CD4-positive, alpha-beta memory T cell (primary cell): Measurements from ENCODE around the gene PIK3R2. TPM values are rescaled to one million over a fixed set of nuclear protein-coding genes. Genes with fewer than 3 reads are reported as not detected.
A peak's percentile ranks its signal among the peaks of the same experiment; 100 is the strongest.

ENCODE experiments used
- CTCF ChIA-PET: fragments of 350-600 bp; sonication (Branson Sonifier 250); formaldehyde crosslinking; loops from one replicate; lab custom pipeline; 2021; ENCODE audit warnings: inconsistent platforms; ENCODE audit not compliant: partially characterized antibody; lab: Charles Lee
- POLR2A ChIA-PET: fragments of 350-600 bp; sonication (Branson Sonifier 250); formaldehyde crosslinking; loops from one replicate; lab custom pipeline; 2021; ENCODE audit not compliant: partially characterized antibody; lab: Charles Lee
- DNase-seq, 5 donors: peaks; one replicate each; pipeline versions ENCODE4 v3.0.0 to v3.0.0-alpha.2; 2020 to 2022; ENCODE audit warnings: mixed read lengths in 1 of 5
- H3K27ac ChIP-seq: one replicate; pipeline ENCODE4 v1.7.0; 2013; ENCODE audit warnings: low read depth, low read length
- H3K27me3 ChIP-seq: 2 replicates; pipeline ENCODE4 v1.7.0; 2013; ENCODE audit warnings: mild to moderate bottlenecking, low read length, moderate library complexity; ENCODE audit not compliant: insufficient read depth
- H3K36me3 ChIP-seq: 2 replicates; pipeline ENCODE4 v1.7.0; 2013; ENCODE audit warnings: mild to moderate bottlenecking, low read length, moderate library complexity; ENCODE audit not compliant: insufficient read depth
- H3K4me1 ChIP-seq: 2 replicates; pipeline ENCODE4 v1.7.0; 2013; ENCODE audit warnings: mild to moderate bottlenecking, low read length, moderate library complexity; ENCODE audit not compliant: insufficient read depth
- H3K4me3 ChIP-seq, 2 donors: one replicate each; pipeline ENCODE4 v1.7.0; 2013; ENCODE audit warnings: low read length in 2 of 2, mild to moderate bottlenecking in 1 of 2
- H3K9me3 ChIP-seq, 2 donors: one replicate each; pipeline ENCODE4 v1.7.0; 2013; ENCODE audit warnings: low read length in 2 of 2, control low read depth in 1 of 2; ENCODE audit not compliant: control insufficient read depth in 1 of 2
- H3K27ac Mint-ChIP-seq, 7 donors: one replicate each; pipeline ENCODE4 v1.8.0; 2020 to 2021; ENCODE audit warnings: mixed read lengths in 7 of 7, mild to moderate bottlenecking in 6 of 7, inconsistent platforms in 3 of 7, moderate library complexity in 3 of 7
- H3K27me3 Mint-ChIP-seq, 2 donors: one replicate each; pipeline ENCODE4 v1.8.0; 2020 to 2021; ENCODE audit warnings: mixed read lengths in 2 of 2
- H3K36me3 Mint-ChIP-seq, 2 donors: one replicate each; pipeline ENCODE4 v1.8.0; 2020 to 2021; ENCODE audit warnings: mixed read lengths in 2 of 2, inconsistent platforms in 1 of 2, mild to moderate bottlenecking in 1 of 2
- H3K4me1 Mint-ChIP-seq, 4 donors: one replicate each; pipeline ENCODE4 v1.8.0; 2020 to 2021; ENCODE audit warnings: mixed read lengths in 4 of 4, mild to moderate bottlenecking in 1 of 4
- H3K4me3 Mint-ChIP-seq, 8 donors: one replicate each; pipeline ENCODE4 v1.8.0; 2020 to 2021; ENCODE audit warnings: mixed read lengths in 8 of 8, mild to moderate bottlenecking in 7 of 8, moderate library complexity in 6 of 8, inconsistent platforms in 3 of 8
- H3K9me3 Mint-ChIP-seq, 8 donors: one replicate each; pipeline ENCODE4 v1.8.0; 2020 to 2021; ENCODE audit warnings: mixed read lengths in 8 of 8, mild to moderate bottlenecking in 5 of 8, inconsistent platforms in 3 of 8, moderate library complexity in 1 of 8
- intact Hi-C: fragments of 100-400 bp; cut with micrococcal nuclease; formaldehyde crosslinking; loops from one replicate; pipeline ENCODE4 v1.15.1; 2023
- polyA plus RNA-seq, 2 donors: library from polyadenylated mRNA; unstranded; fragments of 300-500 nt; fragmentation: Illumina TruSeq; gene quantifications; one replicate each; pipeline ENCODE4 v1.2.3, GENCODE V29; 2021
- total RNA-seq, 2 experiments: library from RNA; stranded (reverse); gene quantifications; one replicate each; pipeline ENCODE4 v1.2.3, GENCODE V29; 2021

Gene PIK3R2
- total and polyA plus RNA-seq, 4 experiments from 2014 or later: 1.5 to 23.0 (median 12.4) TPM

DNA sequence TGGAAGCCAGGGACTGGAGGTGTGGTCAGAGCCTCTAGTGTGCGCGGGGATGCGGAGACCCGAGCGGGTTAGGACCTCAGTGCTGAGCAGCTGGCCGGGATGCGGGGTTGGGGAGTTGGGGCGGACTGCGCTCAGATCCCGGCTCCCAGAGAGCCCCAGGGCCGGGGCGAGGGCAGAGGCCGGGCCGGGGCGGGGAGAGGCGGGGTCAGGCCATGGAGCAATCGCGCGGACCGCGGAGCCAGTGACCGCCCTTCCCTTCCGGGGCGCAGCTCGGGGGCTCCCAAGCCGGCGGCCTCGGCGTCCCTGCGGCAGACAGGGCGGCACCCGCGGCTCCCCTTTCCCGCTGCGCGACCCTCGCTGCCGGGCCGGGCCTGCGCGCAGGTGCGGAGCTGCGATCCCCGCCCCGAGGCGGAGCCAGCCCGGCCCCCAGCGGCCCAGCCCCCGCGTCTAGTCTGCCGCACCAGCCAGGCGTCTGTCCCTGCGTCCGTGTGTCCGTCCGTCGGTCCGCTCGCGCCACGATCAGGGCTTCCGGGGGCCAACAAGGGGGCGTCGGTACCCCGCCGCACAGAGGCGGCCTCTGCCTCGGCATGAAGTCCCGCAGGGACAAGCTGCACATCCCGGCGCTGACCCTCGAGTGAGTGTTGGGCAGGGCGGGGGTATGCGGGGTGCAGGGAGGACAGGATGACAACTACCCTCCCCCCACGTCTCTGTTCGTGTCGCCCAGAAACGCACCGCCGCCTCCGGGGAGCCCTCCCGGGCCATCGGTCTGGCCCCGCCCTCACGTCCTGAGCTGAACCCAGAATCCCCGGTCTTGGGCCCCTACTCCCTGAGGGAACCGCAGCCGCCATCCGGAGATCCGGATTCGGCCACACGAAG, 43.0 kb upstream of the PIK3R2 start:
- POLR2A ChIA-PET: interaction anchor here (0.6 to 13.3 kb wide), 13 partner anchors 9 to 170 kb away, joined by 3 to 159 read pairs (median 6); partner anchors contain the start of genes ARRDC2, IL12RB1, MAST3 and PIK3R2

DNA sequence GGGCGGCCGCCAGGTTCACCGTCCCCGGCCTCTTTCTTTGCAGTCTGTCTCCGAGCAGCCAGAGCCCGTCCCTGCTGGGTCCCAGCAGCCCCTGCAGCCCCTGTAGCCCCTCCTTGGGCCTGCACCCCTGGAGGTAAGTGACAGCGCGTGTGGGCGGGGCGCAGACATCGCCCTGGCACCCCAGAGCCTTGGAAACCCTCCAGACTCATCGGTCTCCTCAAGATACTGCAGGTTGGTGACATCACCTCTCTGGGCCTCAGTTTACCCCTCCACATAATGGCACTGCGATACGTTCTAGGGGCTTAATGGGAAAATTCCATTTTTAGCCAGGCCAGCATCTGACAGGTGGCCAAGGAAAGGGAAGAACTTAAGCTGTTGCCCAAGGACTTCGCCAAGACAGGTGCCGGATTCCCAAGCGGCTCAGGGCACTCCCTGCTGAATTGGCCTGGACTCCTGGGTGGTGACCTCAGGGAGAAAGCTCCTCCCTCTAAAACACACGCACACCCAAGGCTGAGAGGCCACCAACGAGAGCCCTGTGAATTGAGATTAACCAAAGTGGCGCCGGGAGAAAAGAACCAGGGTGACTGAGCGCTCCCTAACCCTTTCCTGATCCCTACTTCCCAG, 42.2 kb upstream of the PIK3R2 start:
- peak overlapping the region in 2 of 7 donors; percentile 56 to 80 for H3K27ac Mint-ChIP-seq
- no peaks in the 10 kb centered on the region for H3K9me3 ChIP-seq
- H3K4me3 ChIP-seq: peak overlapping the region in 1 of 2 donors; percentile 67
- peaks cover 19% of the 10 kb centered on the region for H3K4me1 ChIP-seq
- no peaks in the 10 kb centered on the region for H3K36me3 ChIP-seq
- H3K4me1 Mint-ChIP-seq: peaks cover 9 to 24% (median 17%) of the 10 kb centered on the region in 4 donors
- no peak for DNase-seq
- peak overlapping the region; percentile 61 for H3K27ac ChIP-seq
- intact Hi-C loops: loop anchor here (10.0 kb wide), 1 partner anchor 46 kb away; no protein-coding TSS in a partner anchor
- no peaks in the 10 kb centered on the region for H3K27me3 ChIP-seq
- ChIA-PET CTCF (interaction anchor here (0.7 to 7.4 kb wide), 14 partner anchors 8 to 143 kb away, joined by 3 to 125 read pairs (median 13); partner anchors contain the start of genes IL12RB1, MAST3 and PIK3R2), POLR2A (interaction anchor here (1.0 to 13.3 kb wide), 11 partner anchors 8 to 110 kb away, joined by 3 to 159 read pairs (median 7); partner anchors contain the start of genes IL12RB1, MAST3, PIK3R2 and RAB3A)
- H3K36me3 Mint-ChIP-seq: peaks cover 4 to 9% of the 10 kb centered on the region in 2 donors
- H3K27me3 Mint-ChIP-seq: no peaks in the 10 kb centered on the region
- no peaks in the 10 kb centered on the region for H3K9me3 Mint-ChIP-seq
- peak overlapping the region; percentile 22 to 73 (median 57) for H3K4me3 Mint-ChIP-seq

More for the DNA sequence above, 43.0 kb upstream of the PIK3R2 start:
- Histone ChIP-seq H3K36me3 (no peaks in the 10 kb centered on the region), H3K27me3 (no peaks in the 10 kb centered on the region), H3K4me1 (peaks cover 20% of the 10 kb centered on the region), H3K4me3 (peak overlapping the region; percentile 36 to 67), H3K27ac (peak overlapping the region; percentile 61), H3K9me3 (no peaks in the 10 kb centered on the region)
- peaks cover 9 to 24% (median 16%) of the 10 kb centered on the region in 4 donors for H3K4me1 Mint-ChIP-seq
- H3K9me3 Mint-ChIP-seq: no peaks in the 10 kb centered on the region
- peak in 2 of 5 donors; percentile 32 to 33 for DNase-seq
- peak overlapping the region in 5 of 7 donors; percentile 63 to 94 (median 90) for H3K27ac Mint-ChIP-seq
- no peaks in the 10 kb centered on the region for H3K27me3 Mint-ChIP-seq
- peaks cover 4 to 9% of the 10 kb centered on the region in 2 donors for H3K36me3 Mint-ChIP-seq
- CTCF ChIA-PET: interaction anchor here (1.2 to 7.4 kb wide), 8 partner anchors 10 to 143 kb away, joined by 3 to 125 read pairs (median 32); partner anchors contain the start of genes IL12RB1, MAST3 and PIK3R2
- intact Hi-C loops: loop anchor here (10.0 kb wide), 1 partner anchor 45 kb away; no protein-coding TSS in a partner anchor
- H3K4me3 Mint-ChIP-seq: peak overlapping the region; percentile 74 to 89 (median 83)

DNA sequence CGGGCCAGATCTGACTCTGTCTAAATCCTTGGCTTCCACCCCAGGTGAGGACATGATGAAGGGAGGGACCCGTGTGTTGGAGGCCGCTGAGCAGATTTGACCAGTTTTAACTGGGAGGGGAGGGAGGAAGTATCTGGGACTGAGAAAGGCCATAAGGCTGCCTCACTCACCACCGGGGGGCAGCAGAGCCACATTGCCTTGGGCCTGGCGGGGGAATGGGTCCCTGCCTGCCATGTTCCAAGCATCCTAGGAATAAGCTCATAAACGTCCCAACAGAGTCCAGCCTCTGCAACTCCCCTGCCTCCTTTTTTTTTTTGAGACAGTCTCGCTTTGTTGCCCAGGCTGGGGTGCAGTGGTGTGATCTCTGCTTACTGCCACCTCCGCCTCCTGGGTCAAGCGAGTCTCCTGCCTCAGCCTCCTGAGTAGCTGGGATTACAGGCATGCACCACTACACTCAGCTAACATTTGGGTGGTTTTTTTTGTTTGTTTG, 39.9 kb upstream of the PIK3R2 start:
- H3K4me1 ChIP-seq: peaks cover 28% of the 10 kb centered on the region
- H3K4me3 ChIP-seq: no peak overlapping the region
- ChIA-PET POLR2A (interaction anchor here (1.0 to 13.3 kb wide), 5 partner anchors 16 to 55 kb away, joined by 3 to 159 read pairs (median 6); partner anchors contain the start of genes IL12RB1 and MAST3), CTCF (interaction anchor here (0.6 to 7.4 kb wide), 31 partner anchors 10 to 293 kb away, joined by 3 to 125 read pairs (median 5); partner anchors contain the start of genes IL12RB1, MAST3, MPV17L2 and PIK3R2)
- no peaks in the 10 kb centered on the region for H3K27me3 Mint-ChIP-seq
- no peaks in the 10 kb centered on the region for H3K36me3 ChIP-seq
- peaks cover 4 to 9% of the 10 kb centered on the region in 2 donors for H3K36me3 Mint-ChIP-seq
- H3K4me1 Mint-ChIP-seq: peaks cover 14 to 34% (median 24%) of the 10 kb centered on the region in 4 donors
- H3K4me3 Mint-ChIP-seq: peak overlapping the region in 4 of 8 donors; percentile 10 to 50 (median 22)
- intact Hi-C loops: loop anchor here (1.0 to 10.0 kb wide), 5 partner anchors 14 to 138 kb away; no protein-coding TSS in a partner anchor
- no peaks in the 10 kb centered on the region for H3K9me3 Mint-ChIP-seq
- peak overlapping the region in 3 of 7 donors; percentile 44 to 87 (median 83) for H3K27ac Mint-ChIP-seq
- no peaks in the 10 kb centered on the region for H3K27me3 ChIP-seq
- peak; percentile 58 to 73 (median 63) for DNase-seq
- no peak overlapping the region for H3K27ac ChIP-seq
- H3K9me3 ChIP-seq: no peaks in the 10 kb centered on the region

DNA sequence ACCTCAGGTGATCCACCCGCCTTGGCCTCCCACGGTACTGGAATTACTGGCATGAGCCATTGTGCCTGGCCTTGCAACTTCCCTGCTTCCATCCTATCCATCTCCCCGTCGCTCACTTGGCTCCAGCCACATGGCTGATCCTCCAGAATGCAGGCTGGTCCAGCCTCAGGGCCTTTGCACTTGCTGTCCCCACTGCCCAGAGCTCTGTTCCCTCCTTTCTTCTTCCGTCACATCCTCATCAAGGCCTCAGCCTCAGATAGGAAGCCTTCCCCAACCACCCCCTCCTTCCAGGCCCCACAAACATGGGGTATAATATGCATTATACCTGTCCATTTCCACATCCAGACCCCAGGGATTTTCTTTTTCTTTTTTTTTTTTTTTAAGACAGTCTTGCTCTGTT, 39.1 kb upstream of the PIK3R2 start:
- H3K4me1 ChIP-seq: peaks cover 35% of the 10 kb centered on the region
- Mint-ChIP-seq H3K9me3 (no peaks in the 10 kb centered on the region), H3K4me1 (peaks cover 15 to 32% (median 24%) of the 10 kb centered on the region in 4 donors), H3K4me3 (peak overlapping the region in 1 of 8 donors; percentile 35), H3K27ac (peak overlapping the region in 3 of 7 donors; percentile 3 to 81 (median 27)), H3K36me3 (peaks cover 4 to 6% of the 10 kb centered on the region in 2 donors), H3K27me3 (no peaks in the 10 kb centered on the region)
- no peaks in the 10 kb centered on the region for H3K27me3 ChIP-seq
- H3K4me3 ChIP-seq: no peak overlapping the region
- H3K9me3 ChIP-seq: no peaks in the 10 kb centered on the region
- ChIA-PET CTCF (interaction anchor here (0.6 to 7.4 kb wide), 24 partner anchors 9 to 292 kb away, joined by 3 to 125 read pairs (median 8); partner anchors contain the start of genes IL12RB1, MAST3, MPV17L2 and PIK3R2), POLR2A (interaction anchor here (1.3 to 13.3 kb wide), 2 partner anchors 24 to 38 kb away, joined by 6 to 159 read pairs; partner anchors contain the start of gene IL12RB1)
- intact Hi-C loops: loop anchor here (1.0 to 10.0 kb wide), 5 partner anchors 15 to 137 kb away; no protein-coding TSS in a partner anchor
- DNase-seq: no peak
- no peaks in the 10 kb centered on the region for H3K36me3 ChIP-seq
- H3K27ac ChIP-seq: no peak overlapping the region

DNA sequence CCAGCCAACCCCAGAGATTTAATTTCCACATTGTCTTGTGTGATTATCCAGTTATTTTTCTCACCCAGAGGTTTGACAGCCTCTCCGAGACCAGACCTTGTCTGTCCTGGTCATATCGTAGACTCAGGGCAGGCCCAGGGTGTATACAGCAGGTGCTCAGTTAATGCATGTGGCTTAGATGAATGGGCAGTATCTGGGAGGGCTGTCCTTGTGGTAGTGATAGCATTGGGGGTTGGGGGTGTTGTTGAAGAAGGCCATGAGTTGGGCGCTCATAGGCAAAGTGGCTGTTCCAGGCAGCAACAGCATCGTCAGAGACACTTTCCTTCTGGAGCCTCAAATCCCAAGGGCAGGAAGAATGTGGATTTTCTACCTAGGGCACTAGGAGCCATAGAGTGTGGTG, 38.5 kb upstream of the PIK3R2 start:
- CTCF ChIA-PET: interaction anchor here (1.5 to 7.4 kb wide), 4 partner anchors 12 to 53 kb away, joined by 7 to 125 read pairs (median 20); partner anchors contain the start of gene IL12RB1
- Histone ChIP-seq H3K27ac (no peak overlapping the region), H3K9me3 (no peaks in the 10 kb centered on the region), H3K4me1 (peaks cover 39% of the 10 kb centered on the region), H3K36me3 (no peaks in the 10 kb centered on the region), H3K4me3 (no peak overlapping the region), H3K27me3 (no peaks in the 10 kb centered on the region)
- Mint-ChIP-seq H3K27me3 (no peaks in the 10 kb centered on the region), H3K4me1 (peaks cover 15 to 32% (median 24%) of the 10 kb centered on the region in 4 donors), H3K27ac (no peak overlapping the region), H3K9me3 (no peaks in the 10 kb centered on the region), H3K4me3 (peak overlapping the region in 1 of 8 donors; percentile 10), H3K36me3 (peaks cover 4 to 11% of the 10 kb centered on the region in 2 donors)
- POLR2A ChIA-PET: interaction anchor here (0.9 kb wide), 1 partner anchor 23 kb away, joined by 3 read pairs; no protein-coding TSS in a partner anchor
- intact Hi-C loops: loop anchor here (10.0 kb wide), 1 partner anchor 50 kb away; no protein-coding TSS in a partner anchor
- DNase-seq: no peak

DNA sequence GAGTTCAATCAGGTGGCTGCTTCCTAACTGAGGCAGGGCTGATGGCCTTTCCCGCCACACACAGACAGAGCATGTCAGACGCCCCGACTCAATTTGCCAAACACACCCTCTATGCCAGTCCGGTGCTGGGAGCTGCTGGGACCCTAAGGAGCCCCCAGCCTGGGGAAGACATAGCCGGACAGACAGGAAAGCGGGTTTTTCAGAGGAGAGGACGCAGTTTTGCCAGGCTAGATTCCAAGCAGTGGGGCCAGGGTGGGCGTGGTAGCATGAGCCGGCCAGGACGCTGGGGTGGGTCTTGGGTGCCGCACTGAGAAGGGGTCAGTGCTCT, 35.6 kb upstream of the PIK3R2 start:
- peak overlapping the region in 1 of 2 donors; percentile 17 for H3K4me3 ChIP-seq
- POLR2A ChIA-PET: interaction anchor here (0.6 to 8.4 kb wide), 15 partner anchors 8 to 163 kb away, joined by 3 to 85 read pairs (median 13); partner anchors contain the start of genes ARRDC2, IL12RB1, JUND and MAST3
- no peak for DNase-seq

More for the DNA sequence above, 35.6 kb upstream of the PIK3R2 start:
- peaks cover 8% of the 10 kb centered on the region for H3K36me3 ChIP-seq
- H3K27me3 ChIP-seq: no peaks in the 10 kb centered on the region
- H3K4me1 ChIP-seq: peaks cover 46% of the 10 kb centered on the region
- Mint-ChIP-seq H3K27ac (peak overlapping the region; percentile 64 to 95 (median 92)), H3K4me1 (peaks cover 21 to 49% (median 34%) of the 10 kb centered on the region in 4 donors), H3K4me3 (peak overlapping the region; percentile 73 to 90 (median 82)), H3K9me3 (no peaks in the 10 kb centered on the region), H3K27me3 (no peaks in the 10 kb centered on the region), H3K36me3 (peaks cover 4 to 22% of the 10 kb centered on the region in 2 donors)
- intact Hi-C loops: loop anchor here (1.0 to 10.0 kb wide), 3 partner anchors 35 to 205 kb away; partner anchors contain the start of gene LSM4
- no peaks in the 10 kb centered on the region for H3K9me3 ChIP-seq
- CTCF ChIA-PET: interaction anchor here (1.1 to 1.5 kb wide), 3 partner anchors 23 to 44 kb away, joined by 3 to 4 read pairs (median 3); no protein-coding TSS in a partner anchor
- H3K27ac ChIP-seq: peak overlapping the region; percentile 66
